GM19324 (cell line): ENCODE measurements around the gene PPIAL4G.
"Not testable (repeated sequence)": the region's sequence is repeated elsewhere in the genome, so short reads cannot be mapped to it uniquely, and the experiment has no call there.

Experiments
- ATAC-seq: cut with Tn5 transposase; IDR thresholded peaks from one replicate; pipeline ENCODE4 v1.9.1; 2021; ENCODE audit warnings: mild to moderate bottlenecking, moderate library complexity; ENCODE audit not compliant: unreplicated experiment, low FRiP score

PPIAL4G gene

DNA sequence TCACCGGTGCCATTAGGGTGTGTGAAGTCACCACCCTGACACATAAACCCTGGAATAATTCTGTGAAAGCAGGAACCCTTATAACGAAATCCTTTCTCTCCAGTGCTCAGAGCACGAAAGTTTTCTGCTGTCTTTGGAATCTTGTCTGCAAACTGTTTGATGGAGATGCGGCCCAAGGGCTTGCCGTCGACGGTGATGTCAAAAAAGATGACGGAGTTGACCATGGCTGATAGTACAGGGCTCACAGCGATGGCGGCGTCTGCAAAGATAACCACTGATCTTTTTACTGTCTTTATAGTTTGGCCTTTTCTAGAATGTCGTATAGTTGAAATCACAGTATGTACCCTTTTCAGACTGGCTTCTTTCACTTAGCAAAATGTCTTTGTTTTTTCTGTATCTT lies at the start of gene PPIAL4G:
TSS of gene PPIAL4G (minus strand) at position 274 of the 400 bp plus-strand sequence. CDS start at position 224, 50 bp downstream.
- not testable (repeated sequence) for ATAC-seq

DNA sequence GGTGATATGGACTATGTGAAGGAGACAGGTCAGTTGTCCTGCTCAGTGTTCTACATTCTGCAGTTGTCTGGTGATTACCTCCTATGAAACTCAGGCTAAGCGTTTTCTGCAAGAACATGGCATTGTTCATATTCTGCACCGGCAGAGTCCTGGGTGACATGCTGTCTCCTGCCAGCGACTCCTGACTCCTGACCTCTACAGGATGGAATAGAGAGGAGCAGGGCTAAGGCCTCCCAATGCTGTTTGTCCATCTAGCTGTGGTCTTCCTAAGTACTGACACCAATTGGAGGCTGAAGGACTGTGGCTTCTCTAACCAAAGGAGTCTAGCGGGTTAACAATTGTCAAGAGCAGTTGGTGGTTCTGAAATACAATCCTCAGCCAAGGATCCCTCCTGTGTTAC lies 49.1 kb upstream of the PPIAL4G start:
- ATAC-seq = not testable (repeated sequence)

DNA sequence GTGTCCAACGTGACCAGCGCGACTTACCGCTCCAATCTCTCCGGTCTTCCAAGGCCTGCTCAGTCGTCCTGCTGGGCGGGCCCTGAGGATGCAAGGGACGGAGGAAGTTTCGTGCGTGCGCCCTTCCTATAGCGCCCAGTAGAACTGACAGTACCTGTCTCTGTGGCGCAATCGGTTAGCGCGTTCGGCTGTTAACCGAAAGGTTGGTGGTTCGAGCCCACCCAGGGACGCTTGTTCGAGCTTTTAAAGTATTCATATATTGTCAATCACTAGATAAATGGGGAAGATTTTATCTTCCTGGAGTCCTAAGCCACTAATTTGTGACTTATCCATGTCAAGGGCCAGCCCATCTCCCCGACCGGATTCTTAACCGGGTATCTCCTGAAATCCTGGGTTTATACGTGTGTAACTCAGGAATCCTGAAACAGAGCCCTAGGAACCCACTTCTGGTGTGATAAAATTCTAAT lies 46.0 kb upstream of the PPIAL4G start:
- not testable (repeated sequence) for ATAC-seq

DNA sequence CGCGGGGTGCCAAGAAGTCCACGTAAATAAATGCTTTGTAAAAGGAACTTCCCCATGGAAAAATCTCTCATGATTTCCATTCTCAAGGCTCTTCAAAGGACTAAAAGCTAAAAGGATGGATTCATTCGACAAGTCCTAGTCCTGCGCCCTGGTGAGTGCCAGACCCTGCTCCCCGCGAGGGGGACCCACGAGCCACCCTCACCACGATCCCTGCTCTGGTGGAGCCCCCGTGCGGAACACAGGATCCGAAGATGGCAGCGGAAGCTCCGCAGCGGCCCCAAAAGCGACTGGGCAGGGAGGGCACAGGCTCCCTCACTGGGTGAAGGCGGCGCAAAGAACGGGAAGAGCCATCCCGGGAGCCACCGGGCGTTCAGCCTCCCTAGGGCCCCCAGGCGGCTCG lies 45.5 kb upstream of the PPIAL4G start:
- ATAC-seq = not testable (repeated sequence)

DNA sequence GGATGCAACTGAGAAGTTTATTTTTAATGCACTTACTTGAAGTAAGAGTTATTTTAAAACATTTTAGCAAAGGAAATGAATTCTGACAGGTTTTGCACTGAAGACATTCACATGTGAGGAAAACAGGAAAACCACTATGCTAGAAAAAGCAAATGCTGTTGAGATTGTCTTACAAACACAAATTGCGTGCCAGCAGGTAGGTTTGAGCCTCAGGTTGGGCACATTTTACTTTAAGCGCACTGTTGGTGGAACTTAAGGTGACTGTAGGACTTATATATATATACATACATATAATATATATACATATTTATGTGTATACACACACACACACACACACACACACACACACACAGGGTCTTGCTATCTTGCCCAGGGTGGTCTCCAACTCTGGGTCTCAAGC lies 43.5 kb upstream of the PPIAL4G start:
- ATAC-seq = not testable (repeated sequence)

DNA sequence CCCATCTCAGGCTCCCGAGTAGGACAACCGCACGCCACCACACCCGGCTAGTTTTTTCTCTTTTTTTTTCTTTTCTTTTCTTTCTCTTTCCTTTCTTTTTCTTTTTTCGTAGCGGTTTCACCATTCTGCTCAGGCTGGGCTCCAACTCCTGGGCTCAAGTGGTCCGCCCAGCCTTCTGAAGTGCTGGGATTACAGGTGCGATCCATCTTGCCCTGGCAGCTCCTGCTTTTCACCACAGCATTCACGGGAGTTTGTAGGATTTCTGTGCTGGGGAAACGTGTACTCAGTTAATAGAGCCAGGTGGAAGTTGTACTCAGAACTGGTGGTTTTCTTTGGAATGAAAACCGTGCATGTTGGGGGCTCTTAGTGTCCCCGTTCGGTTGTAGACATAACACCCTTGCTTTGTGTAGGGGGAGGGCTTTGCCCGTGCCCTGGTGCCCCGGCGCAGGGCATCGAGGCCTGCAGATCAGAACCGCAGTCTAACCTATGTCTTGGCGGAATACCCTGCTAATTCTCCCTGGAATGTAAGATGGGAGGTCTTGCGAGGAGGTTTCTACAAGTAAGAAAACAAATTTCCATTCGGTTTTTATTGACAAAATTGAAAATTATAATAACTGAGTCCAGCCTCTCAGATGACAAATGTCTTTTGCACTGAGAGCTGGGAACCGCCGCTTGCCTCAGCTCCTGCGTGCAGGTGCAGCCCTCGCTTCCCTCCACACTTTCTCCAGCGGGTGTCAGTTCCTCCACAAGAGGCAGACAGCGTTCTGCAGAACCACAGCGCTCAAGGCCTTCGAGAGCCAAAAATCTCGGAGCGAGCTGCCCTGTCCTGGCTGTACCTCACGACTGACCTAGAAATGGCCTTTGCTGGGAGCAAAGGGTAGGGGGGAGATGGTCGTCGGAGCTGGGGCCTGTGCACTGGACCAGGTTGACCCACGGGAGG lies 40.4 kb upstream of the PPIAL4G start:
- ATAC-seq = peak; percentile 32

DNA sequence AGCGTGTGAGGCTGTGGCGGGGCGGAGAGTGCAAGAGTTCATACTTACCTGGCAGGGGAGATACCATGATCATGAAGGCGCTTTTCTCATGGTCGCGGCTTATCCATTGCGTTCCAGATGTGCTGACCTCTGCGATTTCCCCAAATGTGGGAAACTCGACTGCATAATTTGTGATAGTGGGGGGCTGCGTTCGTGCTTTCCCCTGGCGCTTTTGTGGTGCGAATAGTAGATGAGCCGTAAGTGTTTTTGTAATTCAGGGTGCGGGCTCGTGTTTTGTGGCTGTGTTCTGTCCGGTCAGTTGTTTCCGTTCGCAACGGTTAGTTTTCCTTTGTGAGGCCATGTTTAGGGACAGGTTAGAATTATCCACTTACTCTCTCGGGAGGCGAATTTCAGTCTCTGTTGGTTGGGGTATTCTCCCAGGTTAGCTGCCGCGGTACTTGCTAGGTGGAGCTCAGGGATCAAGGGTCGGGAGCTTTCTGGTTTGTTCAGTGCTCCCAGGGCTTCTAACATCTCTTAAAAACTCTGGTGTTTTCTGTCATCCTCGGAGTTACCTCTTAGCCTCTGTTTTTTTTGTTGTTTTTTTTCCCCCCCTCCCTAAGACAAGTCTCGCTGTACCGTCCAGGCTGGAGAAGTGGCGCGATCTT lies 39.6 kb upstream of the PPIAL4G start:
- peak; percentile 76 for ATAC-seq

DNA sequence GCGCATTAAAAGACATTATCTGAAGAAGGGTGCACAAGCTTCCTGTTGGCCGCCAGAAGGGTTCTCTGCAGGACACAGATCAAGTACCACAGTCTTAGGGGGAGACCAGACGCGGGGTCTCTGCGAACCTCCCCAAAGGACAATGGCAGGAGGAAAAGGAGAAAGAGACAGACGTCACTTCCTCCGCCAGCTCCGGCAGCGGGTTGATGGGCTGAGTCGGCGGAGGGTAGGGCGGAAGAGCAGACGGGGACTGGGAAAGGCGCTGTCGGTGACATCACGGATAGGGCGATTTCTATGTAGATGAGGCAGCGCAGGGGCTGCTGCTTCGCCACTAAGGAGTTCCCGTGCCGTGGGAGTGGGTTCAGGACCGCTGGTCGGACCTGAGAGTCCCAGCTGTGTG lies 39.0 kb upstream of the PPIAL4G start:
- ATAC-seq = not testable (repeated sequence)

DNA sequence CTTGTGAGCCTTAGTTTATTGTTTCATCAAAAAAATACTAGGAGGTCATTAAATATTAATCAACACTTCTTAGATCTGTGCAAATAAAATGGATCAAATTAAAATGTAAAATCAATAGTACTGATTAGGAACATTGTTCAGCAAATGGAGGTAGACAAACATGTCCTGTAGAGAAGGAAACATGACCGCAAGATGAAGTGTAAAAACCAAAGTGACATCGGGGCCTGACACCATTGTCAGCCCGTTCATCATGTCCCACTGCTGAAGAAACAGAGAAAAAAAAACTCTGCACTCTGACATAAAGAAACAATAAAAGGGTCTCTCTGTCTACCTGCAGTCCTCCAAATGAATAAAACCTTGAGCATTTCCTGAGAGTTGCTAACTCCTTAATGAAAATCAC lies 31.2 kb upstream of the PPIAL4G start:
- ATAC-seq = not testable (repeated sequence)

DNA sequence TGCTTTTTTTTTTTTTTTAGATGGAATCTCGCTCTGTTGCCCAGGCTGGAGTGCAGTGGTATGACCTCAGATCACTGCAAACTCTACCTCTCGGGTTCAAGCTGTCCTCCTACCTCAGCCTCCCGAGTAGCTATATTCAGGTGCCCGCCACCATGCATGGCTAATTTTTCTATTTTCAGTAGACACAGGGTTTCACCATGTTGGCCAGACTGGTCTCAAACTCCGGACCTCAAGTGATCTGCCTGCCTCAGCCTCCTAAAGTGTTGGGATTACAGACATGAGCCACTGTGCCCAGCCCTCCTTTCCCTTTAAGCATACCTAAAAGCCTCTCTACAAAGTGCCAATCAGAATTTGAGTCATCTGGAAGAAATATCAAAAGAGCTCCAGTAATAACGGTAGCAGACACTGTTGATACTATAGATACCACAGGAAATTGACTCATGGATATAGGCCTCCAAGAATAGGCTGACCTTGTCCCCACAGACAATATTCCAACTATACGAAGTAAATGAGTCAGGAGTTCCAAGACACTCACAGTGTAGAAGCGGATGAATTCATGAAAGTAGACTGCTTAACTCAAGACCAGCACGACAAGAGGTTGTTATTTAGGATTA lies 29.6 kb upstream of the PPIAL4G start:
- not testable (repeated sequence) for ATAC-seq

DNA sequence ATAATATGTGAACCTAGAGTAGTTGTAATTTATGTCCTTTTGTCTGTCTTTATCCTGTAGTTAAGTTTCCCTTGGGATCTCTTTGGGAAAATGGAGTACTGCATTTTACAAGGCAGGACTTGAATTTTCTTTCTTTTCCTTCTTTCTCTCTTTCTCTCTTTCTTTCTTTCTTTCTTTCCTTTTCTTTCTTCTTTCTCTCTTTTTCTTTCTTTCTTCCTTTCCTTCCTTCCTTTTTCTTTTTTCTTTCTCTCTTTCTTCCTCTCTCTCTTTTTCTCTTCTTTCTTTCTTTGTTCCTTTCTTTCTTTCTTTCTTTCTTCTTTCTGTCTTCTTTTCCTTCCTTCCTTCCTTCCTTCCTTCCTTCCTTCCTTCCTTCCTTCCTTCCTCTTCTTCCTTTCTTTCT lies 10.8 kb upstream of the PPIAL4G start:
- not testable (repeated sequence) for ATAC-seq

DNA sequence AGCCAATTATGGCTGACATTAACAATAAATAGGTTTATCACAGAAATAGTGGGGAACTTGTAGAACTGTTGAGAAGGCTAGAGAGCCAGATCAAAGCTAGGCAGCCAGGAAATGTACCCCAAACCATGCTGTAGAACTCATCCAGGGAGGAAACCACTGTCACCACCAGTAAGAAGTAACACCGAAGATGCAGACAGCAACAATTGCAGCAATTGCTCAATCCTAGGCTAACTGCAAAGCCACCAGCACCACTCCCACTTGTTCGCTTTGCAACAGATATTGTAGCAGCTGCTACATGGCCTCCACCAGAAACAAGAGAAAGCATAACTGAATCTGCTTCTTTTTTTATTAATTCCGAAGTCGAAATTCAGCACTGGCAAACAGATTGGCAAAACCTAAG lies 2.0 kb downstream of the PPIAL4G start:
- not testable (repeated sequence) for ATAC-seq

DNA sequence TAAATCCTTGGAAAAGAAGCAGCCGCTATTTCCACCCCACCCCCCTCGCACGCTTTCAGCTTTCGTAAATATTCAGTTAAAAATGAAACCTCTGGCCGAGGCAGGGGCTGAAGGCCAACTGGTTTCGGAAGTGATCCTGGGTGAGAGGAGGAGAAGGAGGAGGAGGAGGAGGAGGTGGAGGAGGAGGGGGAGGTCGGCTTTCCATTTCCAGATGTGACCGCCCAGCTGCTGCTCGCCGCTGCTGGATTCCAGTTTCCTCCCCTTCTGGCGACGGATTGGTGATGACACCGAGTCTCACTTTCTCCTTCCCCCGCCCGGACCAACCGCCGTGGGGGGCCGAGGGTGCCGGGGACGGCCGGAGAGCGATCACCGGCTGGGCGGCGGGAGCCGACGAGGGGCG lies 23.4 kb downstream of the PPIAL4G start:
- ATAC-seq = not testable (repeated sequence)

DNA sequence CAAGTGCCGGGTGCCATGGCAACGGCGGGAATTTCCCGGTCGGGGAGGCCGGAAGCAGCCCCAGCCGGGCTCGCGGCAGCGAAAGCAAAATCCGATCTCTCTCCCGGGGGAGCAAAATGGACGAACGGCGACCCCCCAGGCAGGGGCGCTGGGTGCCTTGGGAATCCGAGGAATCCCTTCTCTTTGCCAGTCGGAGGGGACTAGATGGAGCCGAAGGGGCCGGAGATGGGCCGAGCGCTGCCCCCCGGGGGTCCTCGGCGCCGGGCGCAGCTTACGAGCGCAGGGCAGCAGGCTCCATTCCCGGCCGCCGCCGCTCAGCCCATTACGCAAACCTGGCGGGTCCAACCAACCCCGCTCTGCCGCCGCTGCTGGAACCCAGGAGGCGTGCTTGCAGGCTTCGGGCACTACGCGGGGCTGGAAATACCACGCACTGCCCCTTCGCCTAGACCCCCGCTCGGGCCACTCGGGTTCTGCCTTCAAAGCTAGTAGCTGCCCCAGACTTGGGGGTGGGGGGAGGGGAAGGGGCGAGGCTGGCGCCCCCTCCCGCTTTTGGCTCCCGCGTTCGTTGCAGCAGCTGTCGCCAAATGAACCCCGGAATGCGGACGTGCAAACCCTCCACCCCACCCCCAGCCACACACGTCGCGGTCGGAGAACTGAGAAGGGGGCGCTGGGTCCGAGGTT lies 24.1 kb downstream of the PPIAL4G start:
- not testable (repeated sequence) for ATAC-seq

DNA sequence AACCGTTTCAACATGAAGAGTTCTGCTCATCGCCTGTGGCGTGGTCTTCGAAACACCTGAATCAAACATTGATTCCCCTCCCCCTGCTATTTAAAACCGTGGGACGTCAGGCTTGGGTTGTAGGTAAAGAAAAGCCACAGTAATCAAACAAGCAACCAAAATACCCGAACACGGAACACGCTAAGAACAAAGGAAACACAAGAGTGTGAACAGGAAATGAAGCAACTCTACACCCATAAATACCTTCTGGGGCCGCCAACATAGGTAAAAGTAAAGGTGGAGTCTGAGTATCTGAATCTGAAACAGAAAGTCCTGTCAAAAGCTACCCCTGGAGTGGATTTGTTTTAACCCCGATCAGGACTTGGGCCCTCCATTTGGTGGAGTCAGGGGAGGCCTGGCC lies 24.7 kb downstream of the PPIAL4G start:
- ATAC-seq = not testable (repeated sequence)

DNA sequence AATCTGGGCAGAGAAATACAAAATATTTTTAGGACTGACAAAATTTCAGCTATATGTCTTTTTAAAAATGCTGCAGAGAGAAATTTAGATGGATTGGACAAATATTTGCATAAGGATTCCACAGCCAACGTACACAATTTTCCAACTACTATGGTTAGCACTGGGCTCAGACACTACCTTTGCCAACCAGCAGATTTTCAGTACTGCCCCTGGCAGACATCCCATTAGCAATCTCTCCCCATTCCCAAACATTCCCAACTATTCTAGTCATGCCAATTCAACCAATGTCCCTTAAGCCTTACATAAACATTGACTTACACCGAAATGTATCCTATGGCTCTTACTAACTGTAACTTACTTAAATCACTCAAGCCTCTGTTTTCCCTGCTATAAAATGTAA lies 30.3 kb downstream of the PPIAL4G start:
- ATAC-seq = not testable (repeated sequence)

DNA sequence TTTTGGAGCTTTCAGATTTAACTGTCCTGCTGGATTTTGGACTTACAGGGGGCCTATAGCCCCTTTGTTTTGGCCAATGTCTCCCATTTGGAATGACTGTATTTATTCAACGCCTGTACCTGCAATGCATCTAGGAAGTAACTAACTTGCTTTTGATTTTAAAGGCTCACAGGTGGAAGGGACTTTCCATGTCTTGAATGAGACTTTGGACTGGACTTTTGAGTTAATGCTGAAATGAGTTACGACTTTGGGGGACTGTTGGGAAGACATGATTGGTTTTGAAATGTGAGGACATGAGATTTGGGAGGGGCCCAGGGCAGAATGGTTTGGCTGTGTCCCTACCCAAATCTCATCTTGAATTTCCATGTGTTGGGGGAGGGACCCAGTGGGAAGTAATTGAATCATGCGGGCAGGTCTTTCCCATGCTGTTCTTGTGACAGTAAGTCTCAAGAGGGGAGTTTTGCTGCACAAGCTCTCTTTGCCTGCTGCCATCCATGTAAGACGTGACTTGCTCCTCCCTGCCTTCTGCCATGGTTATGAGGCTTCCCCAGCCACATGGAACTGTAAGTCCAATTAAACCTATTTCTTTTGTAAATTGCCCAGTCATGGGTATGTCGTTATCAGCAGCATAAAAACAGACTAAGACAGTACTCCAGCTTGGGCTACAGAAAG lies 43.3 kb downstream of the PPIAL4G start:
- not testable (repeated sequence) for ATAC-seq

DNA sequence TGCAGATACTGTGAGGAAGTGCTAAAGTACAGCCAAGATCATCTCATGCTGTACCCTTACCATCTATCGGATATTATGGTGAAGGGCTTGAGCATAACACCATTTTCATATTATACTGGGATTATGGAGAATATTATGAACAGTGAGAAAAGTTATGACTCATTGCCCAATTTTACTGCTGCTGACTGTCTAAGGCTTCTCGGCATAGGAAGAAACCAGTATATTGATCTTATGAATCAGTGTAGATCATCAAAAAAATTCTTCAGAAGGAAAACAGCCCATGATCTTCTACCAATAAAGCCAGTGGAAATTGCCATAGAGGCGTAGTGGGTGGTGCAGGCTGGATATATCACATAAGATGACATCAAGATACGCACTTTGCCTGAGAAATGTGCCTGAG lies 47.7 kb downstream of the PPIAL4G start:
- ATAC-seq = no peak

DNA sequence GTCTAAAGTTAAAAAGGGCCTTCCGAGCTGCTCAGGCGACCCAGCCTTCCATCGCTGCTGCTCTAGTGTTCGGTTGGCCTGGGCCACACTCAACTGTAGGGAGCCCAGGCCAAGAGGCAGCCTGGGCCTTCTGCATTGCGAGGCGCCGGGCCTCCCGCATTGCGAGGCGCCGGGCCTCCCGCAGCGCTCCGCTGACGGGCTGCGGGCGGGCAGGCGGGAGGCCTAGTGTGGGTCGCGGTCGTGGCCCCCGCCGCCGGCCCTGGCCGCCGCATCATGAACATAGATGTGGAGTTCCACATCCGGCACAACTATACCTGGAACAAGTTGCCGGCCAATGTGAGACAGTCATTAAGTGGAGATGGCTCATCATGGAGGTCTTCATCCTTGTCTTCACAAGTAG lies 48.3 kb downstream of the PPIAL4G start:
- ATAC-seq = no peak

DNA sequence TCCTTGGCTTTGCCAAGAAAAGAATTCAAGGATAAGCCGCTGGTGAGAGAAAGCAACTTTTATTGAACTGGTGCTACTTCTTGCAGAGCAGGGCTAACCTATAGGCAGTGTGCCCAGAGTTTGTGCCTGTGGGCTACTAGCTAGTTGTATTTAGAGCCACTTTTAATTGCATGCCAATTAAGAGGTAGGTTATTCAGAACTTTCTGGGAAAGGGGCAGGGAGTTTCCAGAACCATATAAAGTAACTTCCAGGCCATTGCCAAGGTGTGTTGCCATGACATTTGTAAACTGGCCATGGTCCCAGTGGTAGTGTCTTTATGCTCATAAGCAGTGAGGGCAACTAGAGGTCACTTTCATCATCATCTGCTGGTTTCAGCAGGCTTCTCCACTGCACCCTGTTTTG lies 50.2 kb downstream of the PPIAL4G start:
- ATAC-seq = not testable (repeated sequence)
